Measurements from ENCODE around the gene ZBTB46.
"Not testable (repeated sequence)": the region's sequence is repeated elsewhere in the genome, so short reads cannot be mapped to it uniquely, and the experiment has no call there.

The ZBTB46 gene

GRCh38 chr20:63830841-63831588, at the start of gene ZBTB46:
ZBTB46 (minus strand) TSS chr20:63831264; CDS start chr20:63790757, 40,507 bp downstream.
- no peak for DNase-seq

GRCh38 chr20:63878899-63879663, 48.0 kb upstream of the ZBTB46 start:
- DNase-seq, result no peak

- DNase-seq, result no peak
Observed at GRCh38 chr20:63877755-63878470, 46.8 kb upstream of the ZBTB46 start.

GRCh38 chr20:63876489-63877036, 45.5 kb upstream of the ZBTB46 start:
- no peak for DNase-seq

- not testable (repeated sequence) for DNase-seq
Observed at GRCh38 chr20:63874241-63874640, 43.2 kb upstream of the ZBTB46 start.

GRCh38 chr20:63873477-63873971, 42.5 kb upstream of the ZBTB46 start:
- DNase-seq, result no peak

- no peak for DNase-seq
Observed at GRCh38 chr20:63868264-63868663, 37.2 kb upstream of the ZBTB46 start.

- DNase-seq, result not testable (repeated sequence)
Observed at GRCh38 chr20:63867042-63867441, 36.0 kb upstream of the ZBTB46 start.

- peak; percentile 96 for DNase-seq
Observed at GRCh38 chr20:63864978-63865640, 34.0 kb upstream of the ZBTB46 start, which contains the start of gene TPD52L2. TPD52L2 (plus strand) TSS chr20:63865270; CDS start chr20:63865366, 96 bp downstream.

GRCh38 chr20:63864545-63864977, 33.5 kb upstream of the ZBTB46 start:
- DNase-seq, result no peak

- DNase-seq, result peak; percentile 73
Observed at GRCh38 chr20:63863798-63864544, 32.9 kb upstream of the ZBTB46 start.

- no peak for DNase-seq
Observed at GRCh38 chr20:63863021-63863797, 32.1 kb upstream of the ZBTB46 start.

- no peak for DNase-seq
Observed at GRCh38 chr20:63861981-63862901, 31.2 kb upstream of the ZBTB46 start.

- no peak for DNase-seq
Observed at GRCh38 chr20:63861365-63861934, 30.4 kb upstream of the ZBTB46 start, which contains the start of gene ABHD16B. ABHD16B (plus strand) TSS chr20:63861498; CDS start chr20:63861541, 43 bp downstream.

GRCh38 chr20:63860325-63861051, 29.4 kb upstream of the ZBTB46 start:
- DNase-seq, result no peak

GRCh38 chr20:63859166-63859699, 28.2 kb upstream of the ZBTB46 start:
- no peak for DNase-seq

GRCh38 chr20:63858393-63859165, 27.5 kb upstream of the ZBTB46 start:
- DNase-seq, result no peak

Measured in activated CD8-positive, alpha-beta memory T cell treated with anti-CD3 and anti-CD28 coated beads, Interleukin-2, amount 50 U/mL, for 4 hours (primary cell).